ENCODE results near the gene TSC22D1.
"Not testable (repeated sequence)": the region's sequence is repeated elsewhere in the genome, so short reads cannot be mapped to it uniquely, and the experiment has no call there.

Gene TSC22D1

DNA sequence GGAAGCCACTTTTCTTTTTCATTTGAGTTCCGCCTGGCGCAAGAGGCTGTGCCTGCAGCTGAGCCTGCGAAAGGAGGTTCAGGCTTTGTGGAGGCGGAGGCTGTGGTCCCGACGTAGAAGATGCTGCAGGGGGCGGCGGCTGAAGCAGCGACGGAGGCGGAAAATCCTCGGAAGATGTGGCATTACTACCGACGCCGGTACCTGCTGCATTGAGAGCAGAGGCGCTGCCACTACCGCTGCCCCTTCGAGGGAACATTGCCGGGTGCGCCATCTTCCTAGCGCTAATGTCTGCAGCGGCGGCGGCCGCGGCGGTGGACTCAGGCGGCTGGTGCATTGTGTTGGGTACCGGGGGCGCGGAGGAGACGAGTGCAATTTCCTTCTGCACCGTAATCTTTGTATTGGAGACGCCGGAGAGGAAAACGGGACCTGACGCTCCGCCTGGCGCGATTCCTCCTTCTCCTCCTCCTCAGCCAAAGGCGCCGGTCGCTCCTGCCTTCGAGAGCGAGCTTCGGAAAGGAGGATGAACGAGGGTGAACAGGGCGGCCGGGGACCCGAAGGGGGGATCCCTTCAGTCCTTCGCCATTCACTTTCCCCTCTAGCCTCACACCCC is at the start of gene TSC22D1:
Gene TSC22D1 (minus strand): TSS at position 590 of the 610 bp plus-strand sequence. CDS start 256 bp downstream, at position 334.
- peak; percentile 62 for DNase-seq (ENCODE audit: low spot score)

DNA sequence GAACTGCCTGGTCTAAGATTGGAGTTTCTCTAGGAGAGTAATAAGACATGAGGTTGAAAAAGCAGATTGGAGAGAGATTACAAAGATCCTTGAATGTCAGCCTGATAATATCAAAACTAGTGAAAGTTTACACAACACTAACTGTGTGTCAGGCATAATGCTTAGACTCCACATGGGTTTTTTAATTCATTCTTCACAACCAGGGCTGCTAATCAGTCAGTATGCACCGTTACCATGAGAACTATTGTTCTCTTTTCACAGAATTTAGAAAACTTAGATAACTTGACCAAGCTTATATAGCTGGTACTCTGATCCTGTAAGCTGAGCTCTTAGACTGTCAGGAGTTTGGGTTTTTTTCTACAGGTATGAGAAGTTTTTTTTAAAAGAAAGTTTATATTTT is 46.6 kb upstream of the TSC22D1 start:
- DNase-seq (ENCODE audit: low spot score), result no peak

DNA sequence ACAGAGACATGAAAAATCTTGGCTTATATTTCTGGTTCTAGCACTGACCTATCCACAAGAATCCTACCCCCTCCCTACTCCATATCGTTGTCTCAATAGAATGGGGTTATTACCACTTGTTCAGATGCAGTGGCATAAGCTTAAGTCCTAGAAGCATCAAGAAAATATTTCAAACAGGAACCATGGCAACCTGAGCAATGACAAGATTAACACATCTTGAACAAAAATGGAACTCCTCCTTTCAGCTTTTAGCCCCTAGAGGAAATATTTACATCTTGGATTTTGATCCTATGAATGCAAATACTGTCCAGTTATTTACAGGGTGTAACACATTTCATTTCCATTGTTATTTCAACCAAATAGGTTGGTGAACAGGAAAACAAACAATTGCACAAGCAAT is 46.1 kb upstream of the TSC22D1 start:
- DNase-seq (ENCODE audit: low spot score), result no peak

- no peak for DNase-seq (ENCODE audit: low spot score)
Observed at GRCh38 chr13:44620057-44620456, 43.9 kb upstream of the TSC22D1 start.

- no peak for DNase-seq (ENCODE audit: low spot score)
Observed at GRCh38 chr13:44619651-44620050, 43.5 kb upstream of the TSC22D1 start.

- no peak for DNase-seq (ENCODE audit: low spot score)
Observed at GRCh38 chr13:44618326-44618725, 42.2 kb upstream of the TSC22D1 start.

GRCh38 chr13:44617648-44618047 is 41.5 kb upstream of the TSC22D1 start:
- DNase-seq (ENCODE audit: low spot score), result no peak

GRCh38 chr13:44609137-44609536 is 33.0 kb upstream of the TSC22D1 start:
- DNase-seq (ENCODE audit: low spot score), result no peak

- DNase-seq (ENCODE audit: low spot score), result no peak
Observed at GRCh38 chr13:44605721-44606120, 29.6 kb upstream of the TSC22D1 start.

- DNase-seq (ENCODE audit: low spot score), result no peak
Observed at GRCh38 chr13:44605275-44605674, 29.1 kb upstream of the TSC22D1 start.

GRCh38 chr13:44601586-44601985 is 25.5 kb upstream of the TSC22D1 start:
- DNase-seq (ENCODE audit: low spot score), result no peak

DNA sequence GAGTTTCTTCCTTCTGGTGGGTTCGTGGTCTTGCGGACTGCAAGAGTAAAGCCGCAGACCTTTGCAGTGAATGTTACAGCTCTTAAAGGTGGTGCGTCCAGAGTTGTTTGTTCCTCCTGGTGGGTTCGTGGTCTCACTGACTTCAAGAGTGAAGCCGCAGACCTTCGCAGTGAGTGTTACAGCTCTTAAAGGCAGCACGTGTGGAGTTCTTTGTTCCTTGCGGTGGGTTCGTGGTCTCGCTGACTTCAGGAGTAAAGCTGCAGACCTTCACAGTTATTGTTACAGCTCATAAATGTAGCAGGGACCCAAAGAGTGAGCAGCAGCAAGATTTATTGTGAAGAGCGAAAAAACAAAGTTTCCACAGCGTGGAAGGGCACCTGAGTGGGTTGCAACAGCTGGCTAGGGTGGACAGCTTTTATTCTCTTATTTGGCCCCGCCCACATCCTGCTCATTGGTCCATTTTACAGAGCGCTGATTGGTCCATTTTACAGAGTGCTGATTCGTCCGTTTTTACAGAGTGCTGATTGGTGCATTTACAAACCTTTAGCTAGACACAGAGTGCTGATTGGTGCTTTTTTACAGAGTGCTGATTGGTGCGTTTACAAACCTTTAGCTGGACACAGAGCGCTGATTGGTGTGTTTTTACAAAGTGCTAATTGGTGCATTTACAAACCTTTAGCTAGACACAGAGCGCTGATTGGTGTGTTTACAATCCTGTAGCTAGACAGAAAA is 17.9 kb upstream of the TSC22D1 start:
- not testable (repeated sequence) for DNase-seq (ENCODE audit: low spot score)

- no peak for DNase-seq (ENCODE audit: low spot score)
Observed at GRCh38 chr13:44592216-44592847, 16.2 kb upstream of the TSC22D1 start.

- no peak for DNase-seq (ENCODE audit: low spot score)
Observed at GRCh38 chr13:44591316-44591715, 15.2 kb upstream of the TSC22D1 start.

DNA sequence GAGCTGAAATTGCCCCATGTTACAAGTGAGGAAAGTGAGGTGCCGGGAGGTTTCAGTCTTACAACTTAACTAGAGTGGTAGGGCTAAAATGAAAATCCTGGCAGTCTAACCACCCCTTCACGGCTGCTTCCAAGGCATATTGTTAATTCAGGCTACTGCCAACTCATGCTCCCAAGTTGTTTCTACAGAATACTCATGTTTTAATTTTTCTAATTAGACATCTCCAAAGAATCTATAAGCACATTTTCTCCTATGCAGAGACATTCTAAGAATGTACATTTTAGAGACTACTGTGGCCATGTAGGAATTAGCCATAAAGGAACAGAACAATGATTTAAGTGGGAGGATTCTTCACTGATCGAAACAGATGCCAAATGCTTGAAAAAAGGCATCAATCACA is 7.0 kb upstream of the TSC22D1 start:
- DNase-seq (ENCODE audit: low spot score), result no peak

- no peak for DNase-seq (ENCODE audit: low spot score)
Observed at GRCh38 chr13:44578067-44578400, 1.9 kb upstream of the TSC22D1 start.

GRCh38 chr13:44577236-44578066 is 1.3 kb upstream of the TSC22D1 start:
- DNase-seq (ENCODE audit: low spot score), result peak; percentile 95

GRCh38 chr13:44576351-44577235 is 463 bp upstream of the TSC22D1 start:
- DNase-seq (ENCODE audit: low spot score), result peak; percentile 52

- no peak for DNase-seq (ENCODE audit: low spot score)
Observed at GRCh38 chr13:44575035-44575434, 1.1 kb downstream of the TSC22D1 start.

GRCh38 chr13:44574466-44574855 is 1.7 kb downstream of the TSC22D1 start:
- DNase-seq (ENCODE audit: low spot score), result no peak

DNA sequence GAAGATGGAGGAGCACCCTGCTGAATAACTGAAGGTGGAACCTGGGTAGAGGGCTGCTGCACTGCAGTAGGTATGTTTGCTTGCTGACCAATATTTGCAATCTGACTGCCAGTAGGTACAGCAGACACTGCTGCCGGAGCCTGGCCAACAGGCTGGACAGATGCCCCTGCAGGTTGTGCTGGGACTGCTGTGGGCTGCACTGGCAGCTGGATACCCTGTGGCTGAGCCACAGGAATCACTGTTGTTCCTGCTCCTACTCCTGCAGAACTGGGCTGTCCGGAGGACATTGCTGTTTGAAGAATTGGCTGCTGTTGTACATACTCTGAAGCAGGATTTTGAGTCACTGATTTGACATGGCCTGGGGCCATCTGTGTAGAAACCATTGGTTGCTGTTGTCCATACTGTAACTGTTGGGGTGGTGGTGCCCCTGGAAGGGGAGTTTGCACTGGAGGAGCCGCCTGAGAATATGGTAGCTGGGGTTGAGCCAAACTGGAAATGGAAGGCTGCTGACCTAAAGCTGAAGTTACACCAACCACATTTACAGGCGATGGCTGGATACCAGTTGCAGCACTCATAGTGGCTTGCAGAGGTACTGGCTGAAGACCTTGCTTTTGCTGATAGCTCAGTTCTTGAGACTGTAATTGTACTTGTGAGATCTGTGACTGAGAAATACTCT is 2.2 kb downstream of the TSC22D1 start:
- no peak for DNase-seq (ENCODE audit: low spot score)
